Measurements from ENCODE around the gene AP3B1.
"Not testable (repeated sequence)": the region's sequence is repeated elsewhere in the genome, so short reads cannot be mapped to it uniquely, and the experiment has no call there.

Gene AP3B1

GRCh38 chr5:78190402-78190801, 104.1 kb downstream of the AP3B1 start:
- DNase-seq (ENCODE audit: low read depth), result no peak
- TF ChIP-seq, protein P1, sequence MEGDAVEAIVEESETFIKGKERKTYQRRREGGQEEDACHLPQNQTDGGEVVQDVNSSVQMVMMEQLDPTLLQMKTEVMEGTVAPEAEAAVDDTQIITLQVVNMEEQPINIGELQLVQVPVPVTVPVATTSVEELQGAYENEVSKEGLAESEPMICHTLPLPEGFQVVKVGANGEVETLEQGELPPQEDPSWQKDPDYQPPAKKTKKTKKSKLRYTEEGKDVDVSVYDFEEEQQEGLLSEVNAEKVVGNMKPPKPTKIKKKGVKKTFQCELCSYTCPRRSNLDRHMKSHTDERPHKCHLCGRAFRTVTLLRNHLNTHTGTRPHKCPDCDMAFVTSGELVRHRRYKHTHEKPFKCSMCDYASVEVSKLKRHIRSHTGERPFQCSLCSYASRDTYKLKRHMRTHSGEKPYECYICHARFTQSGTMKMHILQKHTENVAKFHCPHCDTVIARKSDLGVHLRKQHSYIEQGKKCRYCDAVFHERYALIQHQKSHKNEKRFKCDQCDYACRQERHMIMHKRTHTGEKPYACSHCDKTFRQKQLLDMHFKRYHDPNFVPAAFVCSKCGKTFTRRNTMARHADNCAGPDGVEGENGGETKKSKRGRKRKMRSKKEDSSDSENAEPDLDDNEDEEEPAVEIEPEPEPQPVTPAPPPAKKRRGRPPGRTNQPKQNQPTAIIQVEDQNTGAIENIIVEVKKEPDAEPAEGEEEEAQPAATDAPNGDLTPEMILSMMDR (conservative IDR thresholded peaks at IDR 0.05; ENCODE audit: low read depth, low read length), result no peak
- H3K4me3 ChIP-seq (ENCODE audit: low read depth, low read length), result no peak overlapping the region

DNA sequence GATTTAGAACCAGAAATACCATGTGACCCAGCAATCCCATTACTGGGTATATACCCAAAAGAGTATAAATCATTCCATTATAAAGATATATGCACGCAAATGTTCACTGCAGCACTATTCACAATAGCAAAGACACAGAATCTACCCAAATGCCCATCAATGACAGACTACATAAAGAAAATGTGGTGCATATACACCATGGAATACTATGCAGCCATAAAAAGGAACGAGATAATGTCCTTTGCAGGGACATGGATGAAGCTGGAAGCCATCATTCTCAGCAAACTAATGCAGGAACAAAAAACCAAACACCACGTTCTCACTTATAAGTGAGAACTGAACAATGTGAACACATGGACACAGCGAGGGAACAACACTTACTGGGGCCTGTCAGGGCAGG, 105.8 kb downstream of the AP3B1 start:
- not testable (repeated sequence) for DNase-seq (ENCODE audit: low read depth); H3K4me3 ChIP-seq (ENCODE audit: low read depth, low read length)

- TF ChIP-seq, protein P1 (conservative IDR thresholded peaks at IDR 0.05; ENCODE audit: low read depth, low read length), result no peak
- no peak overlapping the region for H3K4me3 ChIP-seq (ENCODE audit: low read depth, low read length)
- no peak for DNase-seq (ENCODE audit: low read depth)
Measured at GRCh38 chr5:78187172-78187571, 107.3 kb downstream of the AP3B1 start.

DNA sequence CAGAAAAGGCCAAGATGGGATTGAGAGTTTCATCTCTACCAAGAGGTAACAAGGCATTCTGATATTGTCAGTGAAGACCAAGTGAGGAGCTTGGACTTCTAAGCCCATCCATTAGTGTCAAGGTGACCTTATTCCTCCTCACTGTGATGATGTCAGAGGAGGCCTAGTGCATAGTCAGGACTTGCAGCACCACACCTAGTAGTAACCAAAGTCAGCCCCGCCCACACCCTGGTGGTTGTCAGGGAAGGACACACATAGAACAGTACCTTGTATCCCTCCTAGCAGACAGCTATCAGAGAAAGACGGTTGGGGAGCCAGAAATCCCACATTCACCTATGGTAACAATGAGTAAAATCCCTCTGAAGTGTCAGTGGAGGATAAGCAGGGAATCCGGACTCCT, 111.7 kb downstream of the AP3B1 start:
- H3K4me3 ChIP-seq (ENCODE audit: low read depth, low read length), result no peak overlapping the region
- DNase-seq (ENCODE audit: low read depth), result no peak
- TF ChIP-seq, protein P1 (conservative IDR thresholded peaks at IDR 0.05; ENCODE audit: low read depth, low read length), result no peak

- H3K4me3 ChIP-seq (ENCODE audit: low read depth, low read length), result no peak overlapping the region
- no peak for DNase-seq (ENCODE audit: low read depth)
- TF ChIP-seq, protein P1 (conservative IDR thresholded peaks at IDR 0.05; ENCODE audit: low read depth, low read length), result no peak
Measured at GRCh38 chr5:78178356-78178755, 116.1 kb downstream of the AP3B1 start.

DNA sequence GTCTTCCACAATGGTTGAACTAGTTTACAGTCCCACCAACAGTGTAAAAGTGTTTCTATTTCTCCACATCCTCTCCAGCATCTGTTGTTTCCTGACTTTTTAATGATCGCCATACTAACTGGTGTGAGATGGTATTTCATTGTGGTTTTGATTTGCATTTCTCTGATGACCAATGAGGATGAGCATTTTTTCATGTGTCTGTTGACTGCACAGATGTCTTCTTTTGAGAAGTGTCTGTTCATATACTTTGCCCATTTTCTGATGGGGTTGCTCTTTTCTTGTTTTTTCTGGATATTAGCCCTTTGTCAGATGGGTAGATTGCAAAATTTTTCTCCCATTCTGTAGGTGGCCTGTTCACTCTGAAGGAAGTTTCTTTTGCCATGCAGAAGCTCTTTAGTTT, 124.2 kb downstream of the AP3B1 start:
- H3K4me3 ChIP-seq (ENCODE audit: low read depth, low read length); DNase-seq (ENCODE audit: low read depth): not testable (repeated sequence)

- TF ChIP-seq, protein P1 (conservative IDR thresholded peaks at IDR 0.05; ENCODE audit: low read depth, low read length), result peak; percentile 65
- H3K4me3 ChIP-seq (ENCODE audit: low read depth, low read length), result no peak overlapping the region
- DNase-seq (ENCODE audit: low read depth), result peak; percentile 71
Measured at GRCh38 chr5:78162253-78162862, 132.1 kb downstream of the AP3B1 start.

DNA sequence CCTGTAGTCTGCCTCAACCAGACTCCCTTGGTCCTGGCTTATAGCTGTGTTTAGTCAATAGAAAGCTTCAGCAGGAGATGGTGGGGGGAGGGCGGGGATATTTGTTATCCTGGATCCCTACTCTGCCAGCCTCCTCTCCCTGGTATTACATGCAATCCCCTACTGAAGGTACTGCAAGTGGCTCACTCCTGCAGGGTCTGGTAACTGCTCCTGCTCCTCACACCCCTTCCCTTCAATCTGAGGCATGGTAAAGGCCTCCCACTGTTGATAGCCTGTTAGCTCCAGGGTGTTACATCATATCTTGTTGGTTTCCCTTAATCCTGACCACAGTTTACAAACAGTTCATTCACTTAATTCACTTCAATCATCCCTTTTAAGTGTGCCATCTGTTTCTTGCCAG, 137.5 kb downstream of the AP3B1 start:
- TF ChIP-seq, protein P1 (conservative IDR thresholded peaks at IDR 0.05; ENCODE audit: low read depth, low read length), result no peak

More for the DNA sequence above, 137.5 kb downstream of the AP3B1 start:
- no peak overlapping the region for H3K4me3 ChIP-seq (ENCODE audit: low read depth, low read length)
- no peak for DNase-seq (ENCODE audit: low read depth)
